HepG2 (cell line): ENCODE results near the gene COX6B1. TPM values are rescaled to one million over a fixed set of nuclear protein-coding genes. Genes with fewer than 3 reads are reported as not detected.

Experiments used
- ATAC-seq: fragments of 200-7000 bp; cut with Tn5 transposase; 3 replicates; pipeline ENCODE4 v1.9.1; 2020; ENCODE audit warnings: mild to moderate bottlenecking, moderate library complexity
- BruUV-seq: library from RNA; stranded (reverse); fragments of 400-500 nt; replicated peaks from 2 replicates; lab custom pipeline; 2021; lab: Mats Ljungman, UMichigan
- CTCF ChIA-PET: fragments of 300-600 bp; formaldehyde crosslinking; extraction: SDS; loops from one replicate; lab custom pipeline; 2021; ENCODE audit warnings: low total read pairs, inconsistent platforms, low intra/inter-chr PET ratio; lab: Yijun Ruan, JAX
- POLR2A ChIA-PET: fragments of 350-600 bp; sonication (Branson Sonifier 250); formaldehyde crosslinking; loops from one replicate; lab custom pipeline; 2020; ENCODE audit warnings: antibody characterized with exemption, inconsistent platforms; lab: Yijun Ruan, JAX
- DNase-seq: peaks from one replicate; pipeline ENCODE4 v3.0.0-alpha.2; 2015; ENCODE audit warnings: low spot score
- FAIRE-seq: peaks from 3 replicates; lab custom pipeline; 2011; peaks lifted over from hg19 to GRCh38; lab: Jason Lieb, UNC
- H2AFZ ChIP-seq: one replicate; pipeline ENCODE4 v1.6.1; 2011; ENCODE audit warnings: low read length, inconsistent platforms
- H3K27ac ChIP-seq: fragments of 300-600 bp; 3 replicates; pipeline ENCODE4 v1.8.0; 2011; ENCODE audit warnings: mixed run types, mild to moderate bottlenecking, mixed read lengths, low read length, inconsistent platforms; ENCODE audit not compliant: insufficient read depth; ENCODE audit errors: extremely low read length
- H3K27me3 ChIP-seq, 2 experiments: fragments of 200-600 bp in 1 of 2; 2 replicates in 1 of 2; 3 replicates in 1 of 2; pipeline versions ENCODE4 v1.6.0 to v1.8.0; 2011; ENCODE audit warnings: low read length in 2 of 2, mild to moderate bottlenecking in 2 of 2, moderate library complexity in 2 of 2, inconsistent platforms in 1 of 2; ENCODE audit not compliant: insufficient read depth in 2 of 2, control insufficient read depth in 1 of 2
- H3K36me3 ChIP-seq, 2 experiments: fragments of 200-600 bp in 1 of 2; replicated peaks in 1 of 2; 2 replicates in 1 of 2; 3 replicates in 1 of 2; pipeline versions ENCODE4 v1.5.1 to v1.8.0; 2011; ENCODE audit warnings: low read length in 2 of 2, inconsistent platforms in 1 of 2; ENCODE audit not compliant: insufficient read depth in 2 of 2, control insufficient read depth in 1 of 2
- H3K4me1 ChIP-seq: 2 replicates; pipeline ENCODE4 v1.5.1; 2012; ENCODE audit warnings: low read length, inconsistent platforms; ENCODE audit not compliant: insufficient read depth
- H3K4me2 ChIP-seq: 2 replicates; pipeline ENCODE4 v1.6.0; 2011; ENCODE audit warnings: low read depth, low read length, inconsistent platforms
- H3K4me3 ChIP-seq, 3 experiments: fragments of 200-600 bp in 1 of 3; sonication (generic), shearing (Covaris generic) in 1 of 3; replicated peaks in 1 of 3; 2 replicates each; pipeline ENCODE4 v1.5.1; 2011 to 2016; ENCODE audit warnings: low read length in 3 of 3, inconsistent platforms in 2 of 3, low read depth in 2 of 3, mild to moderate bottlenecking in 2 of 3, control low read depth in 1 of 3, mixed read lengths in 1 of 3; ENCODE audit not compliant: insufficient read depth in 1 of 3
- H3K79me2 ChIP-seq: one replicate; pipeline ENCODE4 v1.6.1; 2011; ENCODE audit warnings: low read length, inconsistent platforms; ENCODE audit not compliant: insufficient read depth
- H3K9ac ChIP-seq: 2 replicates; pipeline ENCODE4 v1.6.0; 2011; ENCODE audit warnings: mild to moderate bottlenecking, low read depth, low read length, inconsistent platforms; ENCODE audit not compliant: insufficient read depth
- H3K9me3 ChIP-seq: 2 replicates; pipeline ENCODE4 v1.5.1; 2012; ENCODE audit warnings: mild to moderate bottlenecking, low read length
- H4K20me1 ChIP-seq: 2 replicates; pipeline ENCODE4 v1.6.0; 2011; ENCODE audit warnings: inconsistent platforms, mild to moderate bottlenecking, low read length, moderate library complexity; ENCODE audit not compliant: insufficient read depth
- ERF ChIP-seq: IDR thresholded peaks from 2 replicates; pipeline ENCODE4 v1.6.1; 2018; ENCODE audit warnings: missing biosample characterization, missing genetic modification reagents
- GPN1 ChIP-seq: sonication (generic); formaldehyde crosslinking; IDR thresholded peaks from 2 replicates; pipeline ENCODE4 v1.5.1; 2020; ENCODE audit warnings: missing genetic modification reagents, borderline replicate concordance
- MAFG ChIP-seq: sonication (generic); formaldehyde crosslinking; IDR thresholded peaks from 2 replicates; pipeline ENCODE4 v1.5.1; 2020; ENCODE audit warnings: mild to moderate bottlenecking, missing genetic modification reagents
- NCOA5 ChIP-seq: sonication (generic); formaldehyde crosslinking; IDR thresholded peaks from 2 replicates; pipeline ENCODE4 v1.4.0; 2020; ENCODE audit warnings: missing genetic modification reagents
- NR2F6 ChIP-seq, 2 experiments: IDR thresholded peaks; 2 replicates each; pipeline ENCODE4 v1.6.1; 2016; ENCODE audit warnings: antibody characterized with exemption in 1 of 2, mild to moderate bottlenecking in 1 of 2
- PTBP1 ChIP-seq: fragments of 200-400 bp; formaldehyde crosslinking; IDR thresholded peaks from 2 replicates; pipeline ENCODE4 v1.6.1; 2018; ENCODE audit warnings: low read length, low read depth; ENCODE audit not compliant: poor library complexity, severe bottlenecking
- REL ChIP-seq: sonication (generic); formaldehyde crosslinking; conservative IDR thresholded peaks from 2 replicates; pipeline ENCODE4 v1.8.0; 2022; ENCODE audit warnings: mild to moderate bottlenecking, missing genetic modification reagents, moderate library complexity
- SMC3 ChIP-seq: IDR thresholded peaks from 2 replicates; pipeline ENCODE4 v1.6.1; 2011; ENCODE audit warnings: low read length, improper control_type of control experiment
- ZMYM3 ChIP-seq: sonication (generic); formaldehyde crosslinking; IDR thresholded peaks from 2 replicates; pipeline ENCODE4 v1.5.1; 2020; ENCODE audit warnings: mild to moderate bottlenecking, missing genetic modification reagents
- ZNF136 ChIP-seq: sonication (generic); formaldehyde crosslinking; IDR thresholded peaks from 2 replicates; pipeline ENCODE4 v1.8.1; 2022; ENCODE audit warnings: low read depth, mild to moderate bottlenecking, moderate library complexity, missing genetic modification reagents
- ZNF354B ChIP-seq: sonication (generic); formaldehyde crosslinking; IDR thresholded peaks from 2 replicates; pipeline ENCODE4 v1.8.0; 2022; ENCODE audit warnings: mild to moderate bottlenecking, missing genetic modification reagents
- ZNF576 ChIP-seq: sonication (generic); formaldehyde crosslinking; IDR thresholded peaks from 2 replicates; pipeline ENCODE4 v1.4.0; 2020; ENCODE audit warnings: mild to moderate bottlenecking, missing genetic modification reagents
- ZNF629 ChIP-seq: sonication (generic); formaldehyde crosslinking; conservative IDR thresholded peaks from 2 replicates; pipeline ENCODE4 v1.5.0; 2020; ENCODE audit warnings: missing genetic modification reagents
- ZNF747 ChIP-seq: sonication (generic); formaldehyde crosslinking; IDR thresholded peaks from 2 replicates; pipeline ENCODE4 v1.8.1; 2023; ENCODE audit warnings: missing genetic modification reagents, mild to moderate bottlenecking, borderline replicate concordance
- ZNF761 ChIP-seq: sonication (generic); formaldehyde crosslinking; conservative IDR thresholded peaks from 2 replicates; pipeline ENCODE4 v1.4.0; 2020; ENCODE audit warnings: mild to moderate bottlenecking, missing genetic modification reagents
- WGBS: methylation state at CpG from one replicate; pipeline ENCODE4 v1.1.6; 2017; ENCODE audit warnings: low lambda C conversion rate; 5-methylcytosine and 5-hydroxymethylcytosine counted together
- in situ Hi-C: cut with HindIII; loops from 2 replicates; pipeline ENCODE4 v1.10.0; 2017; ENCODE audit warnings: low pct_unique_long_range_greater_than_20kb; ENCODE audit not compliant: extremely low pct_ligation_motif_present
- intact Hi-C: fragments of 100-400 bp; cut with micrococcal nuclease; formaldehyde crosslinking; loops from one replicate; pipeline ENCODE4 v1.10.0; 2022; ENCODE audit not compliant: unreplicated experiment
- polyA plus RNA-seq, 8 experiments: library from polyadenylated mRNA; depleted of rRNA in 3 of 8; stranded (reverse) in 7 of 8; unstranded in 1 of 8; fragments of >200 nt; fragmentation: Illumina TruSeq in 4 of 8; extraction: Trizol in 4 of 8; gene quantifications; 2 replicates each; pipeline versions ENCODE4 v1.2.1 to v1.2.3, GENCODE V29; 2011 to 2016; ENCODE audit warnings: low read depth in 4 of 8, missing spikeins in 1 of 8, mixed read lengths in 1 of 8; ENCODE audit not compliant: insufficient read depth in 1 of 8
- total RNA-seq, 5 experiments: library from RNA; depleted of rRNA; stranded (reverse); fragments of >200 nt; fragmentation: Illumina TruSeq; extraction: Trizol; gene quantifications; 2 replicates each; pipeline ENCODE4 v1.2.3, GENCODE V29; 2016; ENCODE audit warnings: low read depth in 1 of 5

COX6B1 gene
- total and polyA plus RNA-seq, 2 of the 13 experiments (the other 11 are each of a cell fraction or from before 2014, with no cell fraction given), result 481 to 487 TPM

- DNase-seq (no peak), FAIRE-seq (no peak), ATAC-seq (no peak)
- in situ Hi-C loops, result no loop called here
- Histone ChIP-seq H3K4me1 (peaks cover 41% of the 10 kb centered on the region), H3K9ac (no peak overlapping the region), H4K20me1 (no peaks in the 10 kb centered on the region), H3K4me3 (no peak overlapping the region), H3K4me2 (no peak overlapping the region), H3K79me2 (no peaks in the 10 kb centered on the region), H3K27me3 (0 out of 5 replicates have a peak, but pooled peaks cover 0 to 4% of the 10 kb centered on the region in 2 experiments), H2AFZ (no peak overlapping the region), H3K36me3 (no peaks in the 10 kb centered on the region), H3K27ac (no peak overlapping the region), H3K9me3 (no peaks in the 10 kb centered on the region)
- BruUV-seq, result no TSS peak
- POLR2A ChIA-PET, result no interaction called here
- intact Hi-C loops, result no loop called here
- peak; percentile 89 for TF ChIP-seq ZNF629
- no peak for TF ChIP-seq REL
- TF ChIP-seq NR2F6 (IDR thresholded peaks at IDR 0.05), result no peak
- no peak for TF ChIP-seq NR2F6 (CRISPR knock-in tag; IDR thresholded peaks at IDR 0.05)
- TF ChIP-seq ZMYM3 (CRISPR knock-in tag), result 0 out of 2 replicates have a peak, but pooled peaks have one; percentile 11
- no peak for TF ChIP-seq ZNF136 (CRISPR knock-in tag)
- TF ChIP-seq ERF (CRISPR knock-in tag), result no peak
- no peak for TF ChIP-seq ZNF747 (CRISPR knock-in tag)
- 70% methylated on average over 6 of the region's 6 CpGs for WGBS
- CTCF ChIA-PET, result no interaction called here
Measured at GRCh38 chr19:35669566-35669965, 21.4 kb downstream of the COX6B1 start.

GRCh38 chr19:35669974-35670373 is 21.9 kb downstream of the COX6B1 start:
- no peaks in the 10 kb centered on the region for H3K79me2 ChIP-seq
- ChIA-PET CTCF (no interaction called here), POLR2A (no interaction called here)
- H3K4me1 ChIP-seq, result peaks cover 41% of the 10 kb centered on the region
- no peaks in the 10 kb centered on the region for H4K20me1 ChIP-seq
- no peak overlapping the region for H3K27ac ChIP-seq
- no peaks in the 10 kb centered on the region for H3K36me3 ChIP-seq
- H3K4me2 ChIP-seq, result no peak overlapping the region
- WGBS, result 50% methylated on average over 4 of the region's 4 CpGs
- 0 out of 5 replicates have a peak, but pooled peaks cover 0 to 4% of the 10 kb centered on the region in 2 experiments for H3K27me3 ChIP-seq
- H2AFZ ChIP-seq, result no peak overlapping the region
- DNase-seq (no peak), FAIRE-seq (no peak), ATAC-seq (no peak)
- no TSS peak for BruUV-seq
- no peak overlapping the region for H3K4me3 ChIP-seq
- intact Hi-C loops (no loop called here), in situ Hi-C loops (no loop called here)
- H3K9me3 ChIP-seq, result no peaks in the 10 kb centered on the region
- H3K9ac ChIP-seq, result no peak overlapping the region
- TF ChIP-seq ZNF761 (CRISPR knock-in tag), result no peak
- TF ChIP-seq REL, result no peak
- TF ChIP-seq PTBP1, result no peak
- TF ChIP-seq SMC3, result no peak
- TF ChIP-seq NCOA5 (CRISPR knock-in tag), result no peak
- TF ChIP-seq MAFG, result no peak
- TF ChIP-seq GPN1, result no peak
- no peak for TF ChIP-seq ZNF354B
- TF ChIP-seq ZNF576 (CRISPR knock-in tag), result no peak
- TF ChIP-seq ZMYM3 (CRISPR knock-in tag), result 0 out of 2 replicates have a peak, but pooled peaks have one; percentile 5
